SK-N-SH treated with all-trans-retinoic acid at 6 μM for 48 hours (cell line): ENCODE data around the gene LRCH4.
"Not testable (repeated sequence)": the region's sequence is repeated elsewhere in the genome, so short reads cannot be mapped to it uniquely, and the experiment has no call there.

Experiments used
- ATAC-seq: fragments of 200-7000 bp; cut with Tn5 transposase; 3 replicates; pipeline ENCODE4 v1.9.1; 2020; ENCODE audit warnings: mild to moderate bottlenecking, moderate library complexity
- ARNTL ChIP-seq: fragments of 450-650 bp; formaldehyde crosslinking; IDR thresholded peaks from 2 replicates; pipeline ENCODE4 v1.5.0; 2020; ENCODE audit warnings: low read depth, mild to moderate bottlenecking, moderate library complexity, borderline replicate concordance
- BACH2 ChIP-seq: fragments of 250-450 bp; sonication (Bioruptor Pico); IDR thresholded peaks from 2 replicates; pipeline ENCODE4 v1.9.0; 2021; ENCODE audit warnings: mild to moderate bottlenecking, borderline replicate concordance
- CSDC2 ChIP-seq: fragments of 250-450 bp; sonication (Bioruptor Pico); IDR thresholded peaks from 2 replicates; pipeline ENCODE4 v1.5.0; 2020; ENCODE audit warnings: mild to moderate bottlenecking, moderate library complexity
- ESRRG ChIP-seq: fragments of 250-450 bp; sonication (Bioruptor Pico); IDR thresholded peaks from 2 replicates; pipeline ENCODE4 v1.6.1; 2021; ENCODE audit warnings: mild to moderate bottlenecking
- GLIS3 ChIP-seq: fragments of 250-450 bp; sonication (Bioruptor Pico); IDR thresholded peaks from 2 replicates; pipeline ENCODE4 v1.5.0; 2020; ENCODE audit warnings: mild to moderate bottlenecking, moderate library complexity
- ISL1 ChIP-seq: fragments of 250-450 bp; sonication (Bioruptor Pico); IDR thresholded peaks from 2 replicates; pipeline ENCODE4 v2.1.2; 2022; ENCODE audit warnings: mild to moderate bottlenecking, moderate library complexity
- OSR1 ChIP-seq: fragments of 250-450 bp; sonication (Bioruptor Pico); IDR thresholded peaks from 2 replicates; pipeline ENCODE4 v1.8.0; 2022; ENCODE audit warnings: moderate library complexity, mild to moderate bottlenecking, inconsistent platforms
- POU6F1 ChIP-seq: fragments of 250-450 bp; sonication (Bioruptor Pico); IDR thresholded peaks from 2 replicates; pipeline ENCODE4 v1.8.0; 2021; ENCODE audit warnings: low read depth, mild to moderate bottlenecking, moderate library complexity, borderline replicate concordance
- PPARA ChIP-seq: fragments of 250-450 bp; sonication (Bioruptor Pico); IDR thresholded peaks from 2 replicates; pipeline ENCODE4 v1.5.0; 2020; ENCODE audit warnings: mild to moderate bottlenecking, borderline replicate concordance
- RARB ChIP-seq: fragments of 250-450 bp; sonication (Bioruptor Pico); IDR thresholded peaks from 2 replicates; pipeline ENCODE4 v1.8.0; 2021; ENCODE audit warnings: mild to moderate bottlenecking, moderate library complexity
- TOX ChIP-seq: fragments of 250-450 bp; sonication (Bioruptor Pico); IDR thresholded peaks from 2 replicates; pipeline ENCODE4 v1.8.0; 2021; ENCODE audit warnings: mild to moderate bottlenecking, moderate library complexity, borderline replicate concordance
- ZC3H10 ChIP-seq: fragments of 250-450 bp; sonication (Bioruptor Pico); IDR thresholded peaks from 2 replicates; pipeline ENCODE4 v1.5.1; 2021; ENCODE audit warnings: mild to moderate bottlenecking, moderate library complexity
- ZFP3 ChIP-seq: fragments of 250-450 bp; sonication (Bioruptor Pico); IDR thresholded peaks from 2 replicates; pipeline ENCODE4 v1.5.0; 2020; ENCODE audit warnings: mild to moderate bottlenecking, moderate library complexity
- ZFP30 ChIP-seq: fragments of 450-650 bp; formaldehyde crosslinking; IDR thresholded peaks from 2 replicates; pipeline ENCODE4 v1.5.0; 2022; ENCODE audit warnings: mild to moderate bottlenecking, moderate library complexity
- ZNF8 ChIP-seq: fragments of 450-650 bp; formaldehyde crosslinking; IDR thresholded peaks from 2 replicates; pipeline ENCODE4 v1.5.0; 2020; ENCODE audit warnings: mild to moderate bottlenecking, moderate library complexity
- TF ChIP-seq, protein P1 (sequence below): fragments of 250-450 bp; sonication (Bioruptor Pico); IDR thresholded peaks from 2 replicates; pipeline ENCODE4 v1.5.0; 2020; ENCODE audit warnings: mild to moderate bottlenecking, moderate library complexity
- TF ChIP-seq, protein P2 (sequence below): fragments of 250-450 bp; sonication (Bioruptor Pico); IDR thresholded peaks from 2 replicates; pipeline ENCODE4 v1.8.0; 2020; ENCODE audit warnings: mild to moderate bottlenecking, moderate library complexity, borderline replicate concordance
- TF ChIP-seq, protein P3 (sequence below): fragments of 250-450 bp; sonication (Bioruptor Pico); IDR thresholded peaks from 2 replicates; pipeline ENCODE4 v1.5.1; 2021; ENCODE audit warnings: mild to moderate bottlenecking, moderate library complexity
- TF ChIP-seq, protein P4 (sequence below): fragments of 250-450 bp; sonication (Bioruptor Pico); IDR thresholded peaks from 2 replicates; pipeline ENCODE4 v1.5.1; 2020; ENCODE audit warnings: low read depth, mild to moderate bottlenecking, moderate library complexity

The LRCH4 gene

DNA sequence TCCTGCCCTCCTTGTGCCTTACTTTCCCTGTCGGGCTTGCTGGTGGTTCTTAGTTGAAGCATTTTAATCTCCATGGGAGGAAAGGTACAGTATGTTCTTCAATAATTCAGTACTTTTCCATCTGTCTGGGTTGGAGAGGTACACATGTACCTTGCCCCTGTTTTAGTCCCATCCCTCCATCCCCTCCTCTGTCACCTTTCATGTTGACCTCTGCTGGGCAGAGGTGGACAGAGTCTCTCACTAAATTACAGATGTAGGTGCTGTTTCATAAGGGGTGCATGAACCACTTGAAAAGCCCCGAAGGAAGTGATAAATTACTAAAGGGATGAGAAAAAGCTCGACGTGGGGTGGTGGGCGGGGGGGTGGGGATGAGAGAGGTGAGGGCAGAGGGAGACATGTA lies 41.5 kb downstream of the LRCH4 start:
- no peak for ATAC-seq

GRCh38 chr7:100543586-100543985 lies 42.3 kb downstream of the LRCH4 start:
- no peak for ATAC-seq
- TF ChIP-seq, protein P1, sequence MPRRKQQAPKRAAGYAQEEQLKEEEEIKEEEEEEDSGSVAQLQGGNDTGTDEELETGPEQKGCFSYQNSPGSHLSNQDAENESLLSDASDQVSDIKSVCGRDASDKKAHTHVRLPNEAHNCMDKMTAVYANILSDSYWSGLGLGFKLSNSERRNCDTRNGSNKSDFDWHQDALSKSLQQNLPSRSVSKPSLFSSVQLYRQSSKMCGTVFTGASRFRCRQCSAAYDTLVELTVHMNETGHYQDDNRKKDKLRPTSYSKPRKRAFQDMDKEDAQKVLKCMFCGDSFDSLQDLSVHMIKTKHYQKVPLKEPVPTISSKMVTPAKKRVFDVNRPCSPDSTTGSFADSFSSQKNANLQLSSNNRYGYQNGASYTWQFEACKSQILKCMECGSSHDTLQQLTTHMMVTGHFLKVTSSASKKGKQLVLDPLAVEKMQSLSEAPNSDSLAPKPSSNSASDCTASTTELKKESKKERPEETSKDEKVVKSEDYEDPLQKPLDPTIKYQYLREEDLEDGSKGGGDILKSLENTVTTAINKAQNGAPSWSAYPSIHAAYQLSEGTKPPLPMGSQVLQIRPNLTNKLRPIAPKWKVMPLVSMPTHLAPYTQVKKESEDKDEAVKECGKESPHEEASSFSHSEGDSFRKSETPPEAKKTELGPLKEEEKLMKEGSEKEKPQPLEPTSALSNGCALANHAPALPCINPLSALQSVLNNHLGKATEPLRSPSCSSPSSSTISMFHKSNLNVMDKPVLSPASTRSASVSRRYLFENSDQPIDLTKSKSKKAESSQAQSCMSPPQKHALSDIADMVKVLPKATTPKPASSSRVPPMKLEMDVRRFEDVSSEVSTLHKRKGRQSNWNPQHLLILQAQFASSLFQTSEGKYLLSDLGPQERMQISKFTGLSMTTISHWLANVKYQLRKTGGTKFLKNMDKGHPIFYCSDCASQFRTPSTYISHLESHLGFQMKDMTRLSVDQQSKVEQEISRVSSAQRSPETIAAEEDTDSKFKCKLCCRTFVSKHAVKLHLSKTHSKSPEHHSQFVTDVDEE (CRISPR knock-in tag), result no peak
- no peak for TF ChIP-seq PPARA (CRISPR knock-in tag)
- no peak for TF ChIP-seq GLIS3 (CRISPR knock-in tag)
- TF ChIP-seq ESRRG (CRISPR knock-in tag), result no peak
- TF ChIP-seq ARNTL, result no peak
- no peak for TF ChIP-seq CSDC2 (CRISPR knock-in tag)

More for the DNA sequence above, 41.5 kb downstream of the LRCH4 start:
- no peak for TF ChIP-seq PPARA (CRISPR knock-in tag)
- TF ChIP-seq OSR1, result no peak
- no peak for TF ChIP-seq POU6F1 (CRISPR knock-in tag)
- TF ChIP-seq, protein P2, sequence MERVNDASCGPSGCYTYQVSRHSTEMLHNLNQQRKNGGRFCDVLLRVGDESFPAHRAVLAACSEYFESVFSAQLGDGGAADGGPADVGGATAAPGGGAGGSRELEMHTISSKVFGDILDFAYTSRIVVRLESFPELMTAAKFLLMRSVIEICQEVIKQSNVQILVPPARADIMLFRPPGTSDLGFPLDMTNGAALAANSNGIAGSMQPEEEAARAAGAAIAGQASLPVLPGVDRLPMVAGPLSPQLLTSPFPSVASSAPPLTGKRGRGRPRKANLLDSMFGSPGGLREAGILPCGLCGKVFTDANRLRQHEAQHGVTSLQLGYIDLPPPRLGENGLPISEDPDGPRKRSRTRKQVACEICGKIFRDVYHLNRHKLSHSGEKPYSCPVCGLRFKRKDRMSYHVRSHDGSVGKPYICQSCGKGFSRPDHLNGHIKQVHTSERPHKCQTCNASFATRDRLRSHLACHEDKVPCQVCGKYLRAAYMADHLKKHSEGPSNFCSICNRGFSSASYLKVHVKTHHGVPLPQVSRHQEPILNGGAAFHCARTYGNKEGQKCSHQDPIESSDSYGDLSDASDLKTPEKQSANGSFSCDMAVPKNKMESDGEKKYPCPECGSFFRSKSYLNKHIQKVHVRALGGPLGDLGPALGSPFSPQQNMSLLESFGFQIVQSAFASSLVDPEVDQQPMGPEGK (CRISPR knock-in tag), result no peak

- ATAC-seq, result not testable (repeated sequence)
Observed at GRCh38 chr7:100541309-100541708, 44.6 kb downstream of the LRCH4 start.

DNA sequence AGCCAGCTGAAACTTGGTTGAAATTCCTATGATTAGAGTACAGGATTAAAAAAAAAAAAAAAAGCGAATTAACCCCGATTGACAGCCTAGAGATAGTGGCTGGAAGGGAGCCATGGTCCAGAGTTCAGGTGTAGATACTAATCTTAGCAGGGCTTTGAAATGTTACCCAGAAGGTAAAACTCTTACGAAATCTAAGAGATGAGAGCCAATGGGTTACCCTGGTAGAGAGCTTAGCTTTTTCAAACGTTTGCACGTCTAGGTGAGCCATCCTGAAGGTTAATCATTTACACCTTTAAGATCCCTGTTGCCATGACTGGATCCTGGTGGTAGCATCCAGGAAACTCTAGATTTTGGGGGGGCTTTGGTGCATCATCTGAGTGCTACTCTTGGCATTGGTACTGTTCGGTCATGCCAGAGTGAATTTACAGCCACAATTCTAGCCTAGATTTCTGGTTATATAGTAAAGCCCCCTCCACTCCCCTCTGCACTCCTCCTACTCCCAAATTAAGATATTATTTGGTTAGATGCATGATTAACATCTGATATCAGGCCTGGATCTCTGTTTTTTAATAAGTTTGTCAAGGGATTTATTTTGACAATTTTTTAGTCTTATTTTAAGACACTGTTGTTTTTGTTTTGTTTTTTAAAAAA lies 45.7 kb downstream of the LRCH4 start:
- ATAC-seq, result no peak
- TF ChIP-seq TOX (CRISPR knock-in tag), result no peak
- TF ChIP-seq ZFP3, result no peak
- TF ChIP-seq, protein P3, sequence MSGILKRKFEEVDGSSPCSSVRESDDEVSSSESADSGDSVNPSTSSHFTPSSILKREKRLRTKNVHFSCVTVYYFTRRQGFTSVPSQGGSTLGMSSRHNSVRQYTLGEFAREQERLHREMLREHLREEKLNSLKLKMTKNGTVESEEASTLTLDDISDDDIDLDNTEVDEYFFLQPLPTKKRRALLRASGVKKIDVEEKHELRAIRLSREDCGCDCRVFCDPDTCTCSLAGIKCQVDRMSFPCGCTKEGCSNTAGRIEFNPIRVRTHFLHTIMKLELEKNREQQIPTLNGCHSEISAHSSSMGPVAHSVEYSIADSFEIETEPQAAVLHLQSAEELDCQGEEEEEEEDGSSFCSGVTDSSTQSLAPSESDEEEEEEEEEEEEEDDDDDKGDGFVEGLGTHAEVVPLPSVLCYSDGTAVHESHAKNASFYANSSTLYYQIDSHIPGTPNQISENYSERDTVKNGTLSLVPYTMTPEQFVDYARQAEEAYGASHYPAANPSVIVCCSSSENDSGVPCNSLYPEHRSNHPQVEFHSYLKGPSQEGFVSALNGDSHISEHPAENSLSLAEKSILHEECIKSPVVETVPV, result no peak
- TF ChIP-seq RARB (CRISPR knock-in tag), result no peak
- no peak for TF ChIP-seq ZC3H10 (CRISPR knock-in tag)
- TF ChIP-seq, protein P4, sequence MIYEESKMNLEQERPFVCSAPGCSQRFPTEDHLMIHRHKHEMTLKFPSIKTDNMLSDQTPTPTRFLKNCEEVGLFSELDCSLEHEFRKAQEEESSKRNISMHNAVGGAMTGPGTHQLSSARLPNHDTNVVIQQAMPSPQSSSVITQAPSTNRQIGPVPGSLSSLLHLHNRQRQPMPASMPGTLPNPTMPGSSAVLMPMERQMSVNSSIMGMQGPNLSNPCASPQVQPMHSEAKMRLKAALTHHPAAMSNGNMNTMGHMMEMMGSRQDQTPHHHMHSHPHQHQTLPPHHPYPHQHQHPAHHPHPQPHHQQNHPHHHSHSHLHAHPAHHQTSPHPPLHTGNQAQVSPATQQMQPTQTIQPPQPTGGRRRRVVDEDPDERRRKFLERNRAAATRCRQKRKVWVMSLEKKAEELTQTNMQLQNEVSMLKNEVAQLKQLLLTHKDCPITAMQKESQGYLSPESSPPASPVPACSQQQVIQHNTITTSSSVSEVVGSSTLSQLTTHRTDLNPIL (CRISPR knock-in tag), result no peak

GRCh38 chr7:100539436-100540006 lies 46.4 kb downstream of the LRCH4 start:
- no peak for ATAC-seq
- TF ChIP-seq GLIS3 (CRISPR knock-in tag) (no peak), RARB (CRISPR knock-in tag) (no peak), ZNF8 (CRISPR knock-in tag) (no peak), OSR1 (no peak), ZFP30 (CRISPR knock-in tag) (no peak), ISL1 (CRISPR knock-in tag) (no peak), CSDC2 (CRISPR knock-in tag) (no peak), PPARA (CRISPR knock-in tag) (no peak), BACH2 (CRISPR knock-in tag) (no peak), POU6F1 (CRISPR knock-in tag) (no peak)
- TF ChIP-seq, protein P4 (CRISPR knock-in tag), result no peak
- TF ChIP-seq, protein P3, result no peak
